ENCODE data around the gene ADARB1. TPM values are rescaled to one million over a fixed set of nuclear protein-coding genes. Genes with fewer than 3 reads are reported as not detected.

The ADARB1 gene
- total and polyA plus RNA-seq, 2 donors, result 11.9 to 14.6 TPM

DNA sequence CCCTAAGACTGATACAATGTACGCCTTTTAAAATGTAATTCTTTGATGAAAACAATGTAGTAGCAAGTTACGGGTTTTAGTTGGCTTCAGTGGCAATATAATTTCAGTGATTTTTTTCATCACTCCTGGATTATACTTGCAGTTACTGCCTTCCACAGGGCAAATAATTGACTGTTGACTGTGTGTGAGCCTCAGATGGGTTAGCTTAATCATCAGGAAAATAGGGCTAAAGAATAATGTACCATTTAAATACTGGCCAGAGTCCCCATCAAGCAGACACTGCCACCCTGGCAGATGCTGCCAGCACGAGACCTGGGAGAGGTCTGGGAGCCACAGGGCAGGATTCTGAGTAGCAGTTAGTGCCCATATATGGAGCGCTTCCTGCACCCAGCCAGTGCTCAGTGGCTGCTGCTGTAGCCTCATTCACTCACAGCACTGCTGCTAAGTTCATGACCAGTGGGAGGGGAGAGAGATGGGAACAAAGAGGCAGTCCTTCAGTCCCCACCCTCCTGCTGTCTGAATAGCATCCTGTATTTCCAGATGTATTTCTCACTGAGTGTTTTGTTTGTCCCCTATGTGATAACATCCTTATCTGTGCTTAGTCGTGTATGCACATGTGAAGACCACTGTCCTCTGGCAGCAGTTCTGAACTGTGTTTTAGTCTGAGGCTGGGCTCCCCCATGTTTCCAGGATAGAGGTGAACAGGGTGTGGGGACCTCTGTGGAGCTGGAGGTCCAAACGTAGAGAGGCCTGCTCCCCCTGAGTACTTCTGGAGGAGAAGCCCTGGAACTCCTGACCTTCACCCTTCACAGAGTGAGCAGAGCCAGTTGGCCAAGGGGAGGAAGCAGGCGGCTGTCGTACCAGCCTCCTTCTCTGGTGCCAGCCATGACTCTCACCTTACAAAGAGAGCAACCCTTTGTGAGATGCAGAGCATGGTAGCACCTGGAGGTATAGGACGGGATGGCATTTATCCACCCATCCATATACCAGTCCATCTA lies 80.4 kb downstream of the ADARB1 start:
- WGBS, result 82% methylated on average over 9 of the region's 9 CpGs

GRCh38 chr21:45155910-45156309 lies 81.5 kb downstream of the ADARB1 start:
- no peak overlapping the region for H3K27ac ChIP-seq (ENCODE audit: low read depth in 1 of 2, low read length in 1 of 2)
- H3K4me1 ChIP-seq (ENCODE audit: control insufficient read depth in 2 of 2, insufficient read depth in 2 of 2, low read length in 2 of 2), result peaks cover 6 to 31% of the 10 kb centered on the region in 2 donors
- no peaks in the 10 kb centered on the region for H3K27me3 ChIP-seq (ENCODE audit: control insufficient read depth in 2 of 2, insufficient read depth in 1 of 2, low read length in 1 of 2)
- DNase-seq (ENCODE audit: low read depth in 6 of 9, low spot score in 9 of 9), result no peak
- no peaks in the 10 kb centered on the region for H3K36me3 ChIP-seq (ENCODE audit: control insufficient read depth in 2 of 2, insufficient read depth in 2 of 2, low read length in 1 of 2)
- H3K4me3 ChIP-seq (ENCODE audit: low read length in 2 of 2), result no peak overlapping the region
- no peaks in the 10 kb centered on the region for H3K9me3 ChIP-seq (ENCODE audit: control insufficient read depth in 2 of 2, insufficient read depth in 1 of 2, low read length in 1 of 2)

More for the DNA sequence above, 80.4 kb downstream of the ADARB1 start:
- Histone ChIP-seq H3K4me3 (ENCODE audit: low read length in 2 of 2) (no peak overlapping the region), H3K4me1 (ENCODE audit: control insufficient read depth in 2 of 2, insufficient read depth in 2 of 2, low read length in 2 of 2) (peaks cover 6 to 33% of the 10 kb centered on the region in 2 donors), H3K27ac (ENCODE audit: low read depth in 1 of 2, low read length in 1 of 2) (peak overlapping the region in 1 of 2 donors; percentile 49), H3K27me3 (ENCODE audit: control insufficient read depth in 2 of 2, insufficient read depth in 1 of 2, low read length in 1 of 2) (no peaks in the 10 kb centered on the region), H3K9me3 (ENCODE audit: control insufficient read depth in 2 of 2, insufficient read depth in 1 of 2, low read length in 1 of 2) (no peaks in the 10 kb centered on the region), H3K36me3 (ENCODE audit: control insufficient read depth in 2 of 2, insufficient read depth in 2 of 2, low read length in 1 of 2) (no peaks in the 10 kb centered on the region)
- peak in 7 of 9 donors; percentile 33 to 82 (median 55) for DNase-seq (ENCODE audit: low read depth in 6 of 9, low spot score in 9 of 9)

DNA sequence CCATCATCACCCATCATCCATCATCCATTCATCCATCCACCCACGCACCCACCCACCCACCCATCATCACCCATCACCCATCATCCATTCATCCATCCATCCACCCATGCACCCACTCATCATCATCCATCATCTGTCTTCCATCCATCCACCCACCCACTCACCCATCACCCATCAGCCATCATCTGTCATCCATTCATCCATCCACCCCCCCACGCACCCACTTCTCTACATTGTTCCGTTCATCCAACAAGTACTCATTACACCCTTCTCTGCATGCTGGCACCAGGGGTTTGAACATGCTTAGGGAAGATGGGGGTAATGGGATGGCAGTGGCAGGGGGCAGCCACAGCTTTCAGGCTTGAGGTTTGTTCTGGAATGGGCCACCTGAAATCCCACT lies 82.1 kb downstream of the ADARB1 start:
- no peak overlapping the region for H3K27ac ChIP-seq (ENCODE audit: low read depth in 1 of 2, low read length in 1 of 2)
- H3K36me3 ChIP-seq (ENCODE audit: control insufficient read depth in 2 of 2, insufficient read depth in 2 of 2, low read length in 1 of 2), result no peaks in the 10 kb centered on the region
- no peak for DNase-seq (ENCODE audit: low read depth in 6 of 9, low spot score in 9 of 9)
- peaks cover 6 to 27% of the 10 kb centered on the region in 2 donors for H3K4me1 ChIP-seq (ENCODE audit: control insufficient read depth in 2 of 2, insufficient read depth in 2 of 2, low read length in 2 of 2)
- 97% methylated on average over 3 of the region's 3 CpGs for WGBS
- H3K9me3 ChIP-seq (ENCODE audit: control insufficient read depth in 2 of 2, insufficient read depth in 1 of 2, low read length in 1 of 2), result no peaks in the 10 kb centered on the region
- H3K27me3 ChIP-seq (ENCODE audit: control insufficient read depth in 2 of 2, insufficient read depth in 1 of 2, low read length in 1 of 2), result no peaks in the 10 kb centered on the region
- H3K4me3 ChIP-seq (ENCODE audit: low read length in 2 of 2), result no peak overlapping the region

DNA sequence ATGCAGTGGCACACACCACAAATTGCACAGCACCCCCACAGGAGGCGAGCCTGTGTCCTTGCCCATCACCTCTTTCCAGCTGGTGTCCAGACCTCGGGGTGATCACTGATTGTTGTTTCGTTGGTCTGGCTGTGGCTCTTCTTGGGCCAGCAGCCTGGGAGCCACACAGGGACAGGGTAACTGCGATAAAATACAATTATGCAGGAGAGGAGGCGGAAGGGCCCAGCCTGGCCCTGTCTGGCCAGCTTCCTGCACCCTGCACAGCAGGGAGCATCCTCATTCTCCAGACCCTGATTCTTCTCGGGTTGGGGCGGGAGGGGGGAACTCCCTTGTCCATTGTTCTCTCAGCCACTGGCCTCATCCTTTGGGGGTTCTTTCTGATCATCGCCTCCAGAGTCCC lies 83.6 kb downstream of the ADARB1 start:
- Histone ChIP-seq H3K4me1 (ENCODE audit: control insufficient read depth in 2 of 2, insufficient read depth in 2 of 2, low read length in 2 of 2) (peaks cover 2 to 17% of the 10 kb centered on the region in 2 donors), H3K4me3 (ENCODE audit: low read length in 2 of 2) (no peak overlapping the region), H3K9me3 (ENCODE audit: control insufficient read depth in 2 of 2, insufficient read depth in 1 of 2, low read length in 1 of 2) (no peaks in the 10 kb centered on the region), H3K27ac (ENCODE audit: low read depth in 1 of 2, low read length in 1 of 2) (no peak overlapping the region), H3K27me3 (ENCODE audit: control insufficient read depth in 2 of 2, insufficient read depth in 1 of 2, low read length in 1 of 2) (no peaks in the 10 kb centered on the region), H3K36me3 (ENCODE audit: control insufficient read depth in 2 of 2, insufficient read depth in 2 of 2, low read length in 1 of 2) (no peaks in the 10 kb centered on the region)
- 96% methylated on average over 8 of the region's 8 CpGs for WGBS
- no peak for DNase-seq (ENCODE audit: low read depth in 6 of 9, low spot score in 9 of 9)

DNA sequence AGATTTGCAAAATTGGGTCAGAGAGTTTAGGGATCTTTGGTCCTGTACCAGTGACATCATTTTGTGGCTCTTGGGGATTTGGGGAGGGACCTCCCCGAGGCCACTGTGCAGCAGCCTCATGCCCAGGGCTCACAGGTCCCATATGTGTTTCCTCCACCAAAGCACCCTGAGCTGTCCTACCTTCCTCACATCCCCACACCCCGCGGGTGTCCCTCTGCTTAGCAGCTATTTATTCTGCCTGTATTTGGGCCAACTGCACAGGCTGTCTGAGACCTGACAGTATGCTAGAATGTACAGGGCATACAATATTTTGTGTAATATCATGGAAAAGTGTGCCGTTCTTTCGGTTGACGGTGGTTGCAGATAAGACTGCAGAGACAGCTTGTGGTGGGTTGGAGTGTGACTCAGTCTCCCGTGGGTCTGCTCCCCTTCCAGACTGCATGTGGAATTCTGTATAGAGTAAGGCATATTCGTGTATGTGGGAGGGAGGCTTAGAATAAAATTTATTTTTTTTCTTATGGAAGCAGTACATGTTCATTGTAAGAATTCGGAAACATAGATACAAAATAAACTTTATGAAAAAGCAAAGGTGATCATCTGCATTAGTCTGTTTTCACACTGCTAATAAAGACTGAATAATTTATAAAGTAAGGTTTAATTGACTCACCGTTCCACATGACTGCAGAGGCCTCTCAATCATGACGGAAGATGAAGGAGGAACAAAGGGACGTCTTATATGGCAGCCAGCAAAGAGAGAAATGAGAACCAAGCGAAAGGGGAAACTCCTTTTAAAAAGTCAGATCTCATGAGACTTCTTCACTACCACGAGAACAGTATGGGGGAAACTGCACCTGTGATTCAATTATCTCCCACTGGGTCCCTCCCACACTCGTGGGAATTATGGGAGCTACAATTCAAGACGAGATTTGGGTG lies 84.4 kb downstream of the ADARB1 start:
- Histone ChIP-seq H3K36me3 (ENCODE audit: control insufficient read depth in 2 of 2, insufficient read depth in 2 of 2, low read length in 1 of 2) (no peaks in the 10 kb centered on the region), H3K4me1 (ENCODE audit: control insufficient read depth in 2 of 2, insufficient read depth in 2 of 2, low read length in 2 of 2) (peaks cover 0 to 10% of the 10 kb centered on the region in 2 donors), H3K9me3 (ENCODE audit: control insufficient read depth in 2 of 2, insufficient read depth in 1 of 2, low read length in 1 of 2) (no peaks in the 10 kb centered on the region), H3K27ac (ENCODE audit: low read depth in 1 of 2, low read length in 1 of 2) (no peak overlapping the region), H3K27me3 (ENCODE audit: control insufficient read depth in 2 of 2, insufficient read depth in 1 of 2, low read length in 1 of 2) (no peaks in the 10 kb centered on the region), H3K4me3 (ENCODE audit: low read length in 2 of 2) (no peak overlapping the region)
- WGBS, result 90% methylated on average over 16 of the region's 16 CpGs
- DNase-seq (ENCODE audit: low read depth in 6 of 9, low spot score in 9 of 9), result no peak

DNA sequence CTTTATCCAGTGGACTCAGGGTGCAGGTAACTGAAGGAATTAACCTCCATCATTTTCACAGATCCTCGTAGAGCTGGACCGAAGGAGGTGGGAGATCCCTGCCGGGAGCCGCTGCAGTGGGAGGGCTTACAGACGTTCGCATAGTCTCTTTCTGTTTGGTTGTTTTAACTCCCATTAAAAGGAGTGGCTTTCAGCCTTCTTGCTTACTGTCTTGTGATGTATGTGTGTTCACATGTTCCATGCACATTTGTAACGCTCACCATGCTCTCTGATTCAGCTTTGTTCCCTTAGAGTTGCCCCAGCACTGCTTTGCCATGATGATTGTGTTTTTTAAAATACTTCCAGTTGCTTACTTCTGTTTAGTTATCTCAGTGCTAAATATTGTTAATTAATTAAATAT lies 85.8 kb downstream of the ADARB1 start:
- no peaks in the 10 kb centered on the region for H3K27me3 ChIP-seq (ENCODE audit: control insufficient read depth in 2 of 2, insufficient read depth in 1 of 2, low read length in 1 of 2)
- 98% methylated on average over 7 of the region's 7 CpGs for WGBS
- H3K9me3 ChIP-seq (ENCODE audit: control insufficient read depth in 2 of 2, insufficient read depth in 1 of 2, low read length in 1 of 2), result no peaks in the 10 kb centered on the region
- DNase-seq (ENCODE audit: low read depth in 6 of 9, low spot score in 9 of 9), result no peak
- no peak overlapping the region for H3K27ac ChIP-seq (ENCODE audit: low read depth in 1 of 2, low read length in 1 of 2)
- peaks cover 0 to 1% of the 10 kb centered on the region in 2 donors for H3K4me1 ChIP-seq (ENCODE audit: control insufficient read depth in 2 of 2, insufficient read depth in 2 of 2, low read length in 2 of 2)
- H3K4me3 ChIP-seq (ENCODE audit: low read length in 2 of 2), result no peak overlapping the region
- no peaks in the 10 kb centered on the region for H3K36me3 ChIP-seq (ENCODE audit: control insufficient read depth in 2 of 2, insufficient read depth in 2 of 2, low read length in 1 of 2)

- H3K9me3 ChIP-seq (ENCODE audit: control insufficient read depth in 2 of 2, insufficient read depth in 1 of 2, low read length in 1 of 2), result no peaks in the 10 kb centered on the region
- H3K27me3 ChIP-seq (ENCODE audit: control insufficient read depth in 2 of 2, insufficient read depth in 1 of 2, low read length in 1 of 2), result no peaks in the 10 kb centered on the region
- no peaks in the 10 kb centered on the region for H3K4me1 ChIP-seq (ENCODE audit: control insufficient read depth in 2 of 2, insufficient read depth in 2 of 2, low read length in 2 of 2)
- DNase-seq (ENCODE audit: low read depth in 6 of 9, low spot score in 9 of 9), result no peak
- no peak overlapping the region for H3K4me3 ChIP-seq (ENCODE audit: low read length in 2 of 2)
- WGBS, result 93% methylated on average over 18 of the region's 18 CpGs
- H3K36me3 ChIP-seq (ENCODE audit: control insufficient read depth in 2 of 2, insufficient read depth in 2 of 2, low read length in 1 of 2), result no peaks in the 10 kb centered on the region
- no peak overlapping the region for H3K27ac ChIP-seq (ENCODE audit: low read depth in 1 of 2, low read length in 1 of 2)
Measured at GRCh38 chr21:45161038-45161945, 86.9 kb downstream of the ADARB1 start.

DNA sequence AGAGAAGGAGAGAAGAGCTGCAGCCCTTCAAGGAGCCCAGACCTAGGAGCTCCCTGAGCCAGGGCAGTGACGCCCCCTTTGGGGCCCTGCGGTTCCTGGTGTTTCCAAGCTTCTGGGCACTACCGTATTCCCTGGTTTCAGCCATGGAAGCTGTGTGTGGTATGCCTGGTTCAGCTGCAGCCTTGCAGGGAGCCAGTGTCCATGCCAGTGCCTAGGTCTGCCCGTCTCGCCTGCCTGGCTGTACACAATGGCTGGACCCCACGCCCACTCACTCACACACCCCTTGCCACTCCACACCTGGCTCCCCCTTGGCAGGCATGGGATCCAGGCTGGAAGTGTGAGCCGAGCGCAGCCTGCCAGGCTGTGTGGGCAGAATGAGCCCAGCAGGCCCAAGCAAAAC lies 87.7 kb downstream of the ADARB1 start:
- Histone ChIP-seq H3K27me3 (ENCODE audit: control insufficient read depth in 2 of 2, insufficient read depth in 1 of 2, low read length in 1 of 2) (no peaks in the 10 kb centered on the region), H3K4me3 (ENCODE audit: low read length in 2 of 2) (no peak overlapping the region), H3K9me3 (ENCODE audit: control insufficient read depth in 2 of 2, insufficient read depth in 1 of 2, low read length in 1 of 2) (no peaks in the 10 kb centered on the region), H3K36me3 (ENCODE audit: control insufficient read depth in 2 of 2, insufficient read depth in 2 of 2, low read length in 1 of 2) (no peaks in the 10 kb centered on the region), H3K27ac (ENCODE audit: low read depth in 1 of 2, low read length in 1 of 2) (no peak overlapping the region), H3K4me1 (ENCODE audit: control insufficient read depth in 2 of 2, insufficient read depth in 2 of 2, low read length in 2 of 2) (no peaks in the 10 kb centered on the region)
- no peak for DNase-seq (ENCODE audit: low read depth in 6 of 9, low spot score in 9 of 9)
- WGBS, result 98% methylated on average over 8 of the region's 8 CpGs

Measured in thymus (tissue), 11 donors.